Measurements from ENCODE around the gene GABRG3.
"Not testable (repeated sequence)": the region's sequence is repeated elsewhere in the genome, so short reads cannot be mapped to it uniquely, and the experiment has no call there.

GABRG3 gene

DNA sequence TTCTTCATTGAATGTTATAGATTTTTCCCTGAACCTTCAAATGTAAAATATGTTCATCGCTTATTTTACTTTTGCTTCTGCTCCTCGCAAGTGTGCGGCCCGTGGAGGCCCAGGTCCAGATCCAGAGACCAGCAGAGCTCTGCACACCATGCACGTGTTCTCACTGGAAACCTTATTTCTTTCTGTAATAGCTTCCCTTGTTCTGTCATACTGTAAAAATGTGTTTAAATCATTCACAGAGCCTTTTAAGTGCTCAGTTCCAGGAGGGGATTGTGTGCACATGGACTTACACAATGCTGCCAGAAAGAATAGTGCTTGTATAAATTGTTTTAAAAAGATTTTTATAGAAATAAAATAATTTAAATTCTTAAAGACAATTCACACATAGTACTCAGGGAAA, 359.3 kb downstream of the GABRG3 start:
- CTCF ChIA-PET: no interaction called here
- no peak overlapping the region for H3K4me3 Mint-ChIP-seq
- H3K27me3 Mint-ChIP-seq: no peaks in the 10 kb centered on the region
- no peaks in the 10 kb centered on the region for H3K4me1 Mint-ChIP-seq
- no peak overlapping the region for H3K27ac Mint-ChIP-seq
- no peaks in the 10 kb centered on the region for H3K36me3 Mint-ChIP-seq
- H3K9me3 Mint-ChIP-seq: peaks cover 3% of the 10 kb centered on the region
- no peak for DNase-seq

DNA sequence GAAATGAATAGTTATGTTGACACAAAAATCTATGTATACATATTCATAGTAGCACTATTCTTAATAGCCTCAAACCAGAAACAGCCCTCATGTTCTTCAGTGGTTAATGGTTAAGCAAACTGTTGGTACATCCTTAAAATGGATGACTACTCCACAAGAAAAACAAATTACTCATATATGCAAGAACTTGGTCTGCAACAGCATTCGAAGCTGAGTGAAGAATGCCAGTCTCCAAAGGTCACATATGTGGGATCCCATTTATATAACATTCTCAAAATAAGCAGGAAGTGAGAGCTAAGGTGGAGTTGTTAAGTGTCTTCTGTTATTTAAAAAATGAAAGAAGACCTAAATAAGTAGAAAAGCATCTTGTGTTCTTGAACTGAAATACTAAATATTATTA, 365.7 kb downstream of the GABRG3 start:
- Mint-ChIP-seq H3K9me3 (peaks cover 16% of the 10 kb centered on the region), H3K27me3 (no peaks in the 10 kb centered on the region), H3K4me1 (no peaks in the 10 kb centered on the region), H3K4me3 (no peak overlapping the region), H3K36me3 (no peaks in the 10 kb centered on the region), H3K27ac (no peak overlapping the region)
- CTCF ChIA-PET: no interaction called here
- DNase-seq: no peak

- Mint-ChIP-seq H3K9me3 (peaks cover 18% of the 10 kb centered on the region), H3K4me3 (no peak overlapping the region), H3K4me1 (no peaks in the 10 kb centered on the region), H3K27ac (no peak overlapping the region), H3K36me3 (no peaks in the 10 kb centered on the region), H3K27me3 (no peaks in the 10 kb centered on the region)
- no peak for DNase-seq
- CTCF ChIA-PET: no interaction called here
Observed at GRCh38 chr15:27339138-27339537, 368.2 kb downstream of the GABRG3 start.

GRCh38 chr15:27341780-27342343, 370.9 kb downstream of the GABRG3 start:
- Mint-ChIP-seq H3K4me1 (no peaks in the 10 kb centered on the region), H3K27me3 (no peaks in the 10 kb centered on the region), H3K4me3 (no peak overlapping the region), H3K36me3 (no peaks in the 10 kb centered on the region), H3K27ac (no peak overlapping the region), H3K9me3 (peaks cover 14% of the 10 kb centered on the region)
- CTCF ChIA-PET: no interaction called here
- no peak for DNase-seq

- CTCF ChIA-PET: no interaction called here
Observed at GRCh38 chr15:27342991-27343390, 372.0 kb downstream of the GABRG3 start.

GRCh38 chr15:27352136-27352535, 381.2 kb downstream of the GABRG3 start:
- peaks cover 3% of the 10 kb centered on the region for H3K9me3 Mint-ChIP-seq
- no peaks in the 10 kb centered on the region for H3K4me1 Mint-ChIP-seq
- H3K36me3 Mint-ChIP-seq: no peaks in the 10 kb centered on the region
- no peak overlapping the region for H3K27ac Mint-ChIP-seq
- no peak for DNase-seq
- H3K4me3 Mint-ChIP-seq: no peak overlapping the region
- H3K27me3 Mint-ChIP-seq: no peaks in the 10 kb centered on the region
- CTCF ChIA-PET: interaction anchor here (0.6 kb wide), 1 partner anchor 35 kb away, joined by 3 read pairs; no protein-coding TSS in a partner anchor

More at GRCh38 chr15:27342991-27343390, 372.0 kb downstream of the GABRG3 start:
- no peaks in the 10 kb centered on the region for H3K27me3 Mint-ChIP-seq
- peaks cover 14% of the 10 kb centered on the region for H3K9me3 Mint-ChIP-seq
- H3K4me1 Mint-ChIP-seq: no peaks in the 10 kb centered on the region
- H3K27ac Mint-ChIP-seq: no peak overlapping the region
- no peak overlapping the region for H3K4me3 Mint-ChIP-seq
- no peaks in the 10 kb centered on the region for H3K36me3 Mint-ChIP-seq
- DNase-seq: no peak

GRCh38 chr15:27353856-27354255, 382.9 kb downstream of the GABRG3 start:
- Mint-ChIP-seq H3K4me3 (no peak overlapping the region), H3K9me3 (no peaks in the 10 kb centered on the region), H3K36me3 (no peaks in the 10 kb centered on the region), H3K4me1 (no peaks in the 10 kb centered on the region), H3K27ac (no peak overlapping the region), H3K27me3 (no peaks in the 10 kb centered on the region)
- CTCF ChIA-PET: no interaction called here
- DNase-seq: no peak

- no peak for DNase-seq
- CTCF ChIA-PET: interaction anchor here (2.5 kb wide), 1 partner anchor 468 kb away, joined by 7 read pairs; no protein-coding TSS in a partner anchor
- no peaks in the 10 kb centered on the region for H3K9me3 Mint-ChIP-seq
- no peaks in the 10 kb centered on the region for H3K27me3 Mint-ChIP-seq
- H3K4me3 Mint-ChIP-seq: no peak overlapping the region
- no peaks in the 10 kb centered on the region for H3K36me3 Mint-ChIP-seq
- H3K4me1 Mint-ChIP-seq: no peaks in the 10 kb centered on the region
- no peak overlapping the region for H3K27ac Mint-ChIP-seq
Observed at GRCh38 chr15:27358751-27359434, 387.9 kb downstream of the GABRG3 start.

GRCh38 chr15:27359586-27359985, 388.6 kb downstream of the GABRG3 start:
- H3K4me3 Mint-ChIP-seq: no peak overlapping the region

GRCh38 chr15:27360316-27360715, 389.3 kb downstream of the GABRG3 start:
- CTCF ChIA-PET: no interaction called here
- DNase-seq: no peak

More at GRCh38 chr15:27359586-27359985, 388.6 kb downstream of the GABRG3 start:
- no peaks in the 10 kb centered on the region for H3K9me3 Mint-ChIP-seq
- no peaks in the 10 kb centered on the region for H3K4me1 Mint-ChIP-seq
- no peak overlapping the region for H3K27ac Mint-ChIP-seq
- CTCF ChIA-PET: interaction anchor here (2.5 kb wide), 1 partner anchor 468 kb away, joined by 7 read pairs; no protein-coding TSS in a partner anchor
- no peaks in the 10 kb centered on the region for H3K36me3 Mint-ChIP-seq
- no peaks in the 10 kb centered on the region for H3K27me3 Mint-ChIP-seq
- DNase-seq: no peak

DNA sequence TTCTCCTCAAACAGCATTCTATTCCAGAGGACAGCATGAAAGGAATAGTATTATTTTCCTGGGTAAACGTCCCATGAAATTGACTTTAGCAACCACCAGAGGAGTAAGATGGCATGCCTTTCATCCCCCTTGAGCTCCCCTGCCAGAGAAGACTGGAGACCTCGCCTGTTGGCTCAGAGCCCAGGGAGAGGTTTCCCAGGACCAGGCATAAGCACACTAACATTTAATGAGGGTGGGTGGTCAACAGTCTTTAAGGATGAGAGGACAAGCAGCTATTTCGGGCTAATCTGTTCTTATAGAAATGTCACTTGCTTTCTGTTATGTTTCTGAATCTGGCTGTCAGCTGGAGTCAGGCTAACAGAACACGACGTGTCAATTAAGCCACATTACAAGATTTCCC, 390.5 kb downstream of the GABRG3 start:
- H3K9me3 Mint-ChIP-seq: no peaks in the 10 kb centered on the region

More at GRCh38 chr15:27360316-27360715, 389.3 kb downstream of the GABRG3 start:
- Mint-ChIP-seq H3K27me3 (no peaks in the 10 kb centered on the region), H3K27ac (no peak overlapping the region), H3K4me1 (no peaks in the 10 kb centered on the region), H3K36me3 (no peaks in the 10 kb centered on the region), H3K9me3 (no peaks in the 10 kb centered on the region), H3K4me3 (no peak overlapping the region)

GRCh38 chr15:27365456-27365855, 394.5 kb downstream of the GABRG3 start:
- H3K9me3 Mint-ChIP-seq: peaks cover 3% of the 10 kb centered on the region
- no peaks in the 10 kb centered on the region for H3K4me1 Mint-ChIP-seq
- H3K36me3 Mint-ChIP-seq: no peaks in the 10 kb centered on the region
- H3K27me3 Mint-ChIP-seq: no peaks in the 10 kb centered on the region
- DNase-seq: no peak
- H3K27ac Mint-ChIP-seq: no peak overlapping the region
- no peak overlapping the region for H3K4me3 Mint-ChIP-seq
- CTCF ChIA-PET: no interaction called here

More for the DNA sequence above, 390.5 kb downstream of the GABRG3 start:
- no peak overlapping the region for H3K27ac Mint-ChIP-seq
- DNase-seq: no peak
- no peaks in the 10 kb centered on the region for H3K36me3 Mint-ChIP-seq
- CTCF ChIA-PET: no interaction called here
- no peak overlapping the region for H3K4me3 Mint-ChIP-seq
- H3K27me3 Mint-ChIP-seq: no peaks in the 10 kb centered on the region
- H3K4me1 Mint-ChIP-seq: no peaks in the 10 kb centered on the region

DNA sequence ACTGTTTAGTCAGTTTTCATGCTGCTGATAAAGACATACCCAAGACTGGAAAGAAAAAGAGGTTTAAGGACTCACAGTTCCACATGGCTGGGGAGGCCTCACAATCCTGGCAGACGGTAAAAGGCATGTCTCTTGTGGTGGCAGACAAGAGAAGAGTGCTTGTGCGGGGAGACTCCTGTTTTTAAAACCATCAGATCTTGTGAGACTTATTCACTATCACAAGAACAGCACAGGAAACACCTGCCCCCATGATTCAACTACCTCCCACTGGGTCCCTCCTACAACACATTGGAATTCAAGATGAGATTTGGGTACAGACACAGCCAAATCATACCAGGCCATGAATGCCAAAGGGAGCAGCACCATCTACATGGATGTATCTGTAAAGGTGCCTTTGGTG, 406.4 kb downstream of the GABRG3 start:
- H3K36me3 Mint-ChIP-seq, DNase-seq, H3K4me1 Mint-ChIP-seq, H3K4me3 Mint-ChIP-seq, H3K27ac Mint-ChIP-seq, H3K27me3 Mint-ChIP-seq, H3K9me3 Mint-ChIP-seq, CTCF ChIA-PET: not testable (repeated sequence)

DNA sequence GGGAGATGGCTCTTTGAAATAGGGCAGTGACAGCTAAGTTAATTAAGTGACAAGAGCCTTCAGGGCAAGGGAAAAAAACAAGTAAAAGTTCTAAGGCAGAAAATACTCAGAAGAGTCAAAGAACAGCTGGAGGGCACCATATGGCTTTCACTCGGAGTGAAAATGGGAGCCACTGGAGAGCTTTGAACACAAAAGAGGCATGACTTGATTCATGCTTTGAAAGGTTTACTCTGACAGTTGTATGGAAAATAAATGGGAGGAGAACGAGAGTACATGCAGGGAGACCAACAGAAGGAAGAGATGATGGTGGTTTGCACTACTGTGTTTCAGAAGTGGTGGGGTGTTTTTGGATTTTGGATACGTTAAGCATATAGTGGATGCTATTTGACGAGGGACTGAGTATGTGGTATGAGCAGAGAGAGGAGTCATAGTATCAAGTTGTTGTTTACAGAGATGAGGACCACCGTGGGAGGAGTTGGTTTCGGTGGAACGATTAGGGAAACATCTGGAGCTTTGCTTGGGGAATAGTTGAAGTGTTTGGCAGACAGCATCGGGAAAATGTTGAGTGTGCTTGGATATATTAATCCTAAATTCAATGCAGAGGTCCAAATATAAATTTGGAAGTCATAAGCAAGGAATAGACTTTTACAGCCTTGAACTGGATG, 411.5 kb downstream of the GABRG3 start:
- Mint-ChIP-seq H3K36me3 (no peaks in the 10 kb centered on the region), H3K27ac (no peak overlapping the region), H3K27me3 (no peaks in the 10 kb centered on the region), H3K9me3 (peaks cover 17% of the 10 kb centered on the region), H3K4me1 (no peaks in the 10 kb centered on the region), H3K4me3 (no peak overlapping the region)
- CTCF ChIA-PET: no interaction called here
- no peak for DNase-seq

DNA sequence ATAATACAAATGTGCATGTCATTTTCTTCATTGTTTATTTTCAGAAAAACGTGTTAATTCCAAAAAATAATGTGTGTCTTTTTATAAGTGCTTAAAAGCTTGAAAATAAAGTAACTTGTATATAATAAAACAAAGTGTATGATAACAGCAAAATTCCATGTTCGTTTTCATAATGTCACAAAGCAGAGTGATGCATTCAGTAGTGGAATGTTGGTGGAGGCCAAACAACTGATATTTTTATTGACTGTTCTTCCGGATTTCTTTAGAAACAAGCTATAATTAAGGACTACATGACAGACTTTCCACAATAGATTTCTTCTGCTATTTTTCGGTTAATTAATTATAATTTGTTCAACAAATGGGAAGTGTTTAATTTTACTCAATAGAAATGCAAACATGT, 412.7 kb downstream of the GABRG3 start:
- H3K9me3 Mint-ChIP-seq: peaks cover 17% of the 10 kb centered on the region
- no peak overlapping the region for H3K27ac Mint-ChIP-seq
- CTCF ChIA-PET: no interaction called here
- DNase-seq: no peak
- no peak overlapping the region for H3K4me3 Mint-ChIP-seq
- H3K27me3 Mint-ChIP-seq: no peaks in the 10 kb centered on the region
- H3K4me1 Mint-ChIP-seq: no peaks in the 10 kb centered on the region
- no peaks in the 10 kb centered on the region for H3K36me3 Mint-ChIP-seq

All from activated naive CD4-positive, alpha-beta T cell treated with anti-CD3 and anti-CD28 coated beads, Interleukin-2, amount 10 ng/mL, durations not matched to agents 7 days and 5 days (primary cell).